ENCODE measurements around the gene EDN1. TPM values are rescaled to one million over a fixed set of nuclear protein-coding genes. Genes with fewer than 3 reads are reported as not detected.

The EDN1 gene
- total RNA-seq, 1 donor from 2014 or later = 6.8 TPM

DNA sequence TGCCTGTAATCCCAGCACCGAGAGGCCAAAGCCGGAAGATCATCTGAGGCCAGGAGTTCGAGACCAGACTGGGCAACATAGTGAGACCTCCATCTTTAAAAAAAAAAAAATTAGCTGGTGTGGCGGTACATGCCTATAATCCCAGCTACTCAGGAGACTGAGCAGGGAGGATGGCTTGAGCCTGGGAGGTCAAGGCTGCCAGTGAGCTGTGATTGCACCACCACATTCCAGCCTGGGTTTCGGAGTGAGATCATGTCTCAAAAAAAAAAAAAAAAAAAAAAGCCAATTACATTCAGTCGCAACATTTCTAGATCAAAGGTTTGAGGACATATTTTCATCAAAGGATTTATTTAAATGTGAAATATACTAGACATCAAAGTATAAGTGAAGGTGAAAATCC, 32.0 kb upstream of the EDN1 start:
- H3K9me3 ChIP-seq (ENCODE audit: control insufficient read depth in 3 of 3, low read length in 3 of 3) = no peaks in the 10 kb centered on the region
- no peak overlapping the region for H3K9ac ChIP-seq (ENCODE audit: low read depth in 1 of 3, low read length in 3 of 3)
- no peaks in the 10 kb centered on the region for H3K4me1 ChIP-seq (ENCODE audit: control insufficient read depth in 3 of 3, insufficient read depth in 3 of 3, low read length in 3 of 3)
- H3K27ac ChIP-seq (ENCODE audit: low read depth, low read length) = no peak overlapping the region
- H3K36me3 ChIP-seq (ENCODE audit: control insufficient read depth in 3 of 3, insufficient read depth in 3 of 3, low read length in 3 of 3) = no peaks in the 10 kb centered on the region
- no peaks in the 10 kb centered on the region for H3K27me3 ChIP-seq (ENCODE audit: control insufficient read depth in 3 of 3, insufficient read depth in 3 of 3, low read length in 3 of 3)
- no peak overlapping the region for H3K4me3 ChIP-seq (ENCODE audit: low read length in 3 of 3)

DNA sequence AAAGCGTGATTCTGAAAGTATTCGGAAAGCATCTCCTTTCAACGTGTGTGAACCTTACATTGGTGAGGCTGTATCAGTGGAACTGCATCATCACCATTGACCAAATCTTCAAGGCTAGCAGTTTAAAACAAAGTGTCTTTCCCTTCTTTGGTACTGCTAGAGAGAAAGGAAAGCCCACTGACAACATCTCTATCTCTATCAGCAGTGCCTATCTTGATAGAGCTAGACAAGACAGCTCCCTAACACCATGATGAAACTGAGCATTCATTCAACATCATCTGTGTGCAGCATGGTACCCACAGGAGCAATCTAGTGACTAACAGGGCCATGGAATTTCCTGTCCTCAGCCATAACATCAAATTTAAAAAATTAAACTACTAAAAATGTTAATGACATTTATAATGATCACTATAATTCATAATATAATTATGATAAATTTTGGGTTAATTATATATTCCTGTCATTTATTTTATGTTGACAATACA, 31.5 kb upstream of the EDN1 start:
- Histone ChIP-seq H3K4me1 (ENCODE audit: control insufficient read depth in 3 of 3, insufficient read depth in 3 of 3, low read length in 3 of 3) (no peaks in the 10 kb centered on the region), H3K36me3 (ENCODE audit: control insufficient read depth in 3 of 3, insufficient read depth in 3 of 3, low read length in 3 of 3) (no peaks in the 10 kb centered on the region), H3K4me3 (ENCODE audit: low read length in 3 of 3) (no peak overlapping the region), H3K9ac (ENCODE audit: low read depth in 1 of 3, low read length in 3 of 3) (no peak overlapping the region), H3K27ac (ENCODE audit: low read depth, low read length) (no peak overlapping the region), H3K27me3 (ENCODE audit: control insufficient read depth in 3 of 3, insufficient read depth in 3 of 3, low read length in 3 of 3) (no peaks in the 10 kb centered on the region), H3K9me3 (ENCODE audit: control insufficient read depth in 3 of 3, low read length in 3 of 3) (no peaks in the 10 kb centered on the region)

DNA sequence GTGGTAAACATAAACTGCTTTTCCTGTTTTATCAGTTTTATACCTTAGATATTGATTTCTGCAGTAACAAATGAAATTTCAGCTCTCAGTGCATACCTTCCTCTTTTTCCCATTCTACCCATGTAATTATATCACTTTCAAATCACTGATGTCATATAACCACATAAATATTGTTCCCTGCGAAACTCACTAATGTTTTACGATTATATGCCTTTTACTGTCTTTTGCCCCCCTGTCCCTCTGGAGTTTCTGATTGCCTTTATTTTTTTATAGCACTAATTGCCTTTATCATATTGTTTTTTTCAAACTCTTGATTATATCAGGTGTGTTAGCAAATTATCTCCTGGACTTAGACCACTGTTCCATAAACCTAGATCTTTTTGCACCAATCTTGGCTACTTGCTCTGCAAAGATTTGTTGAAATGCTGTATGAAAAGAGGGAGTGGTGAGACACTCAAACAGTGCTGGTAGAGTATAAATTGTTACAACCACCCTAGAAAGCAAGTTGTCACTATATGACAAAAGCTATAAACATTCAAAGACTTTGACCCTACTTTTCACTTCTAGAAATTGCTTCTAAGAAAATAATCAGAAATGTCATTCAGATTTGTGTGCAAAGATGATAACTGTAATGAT, 29.6 kb upstream of the EDN1 start:
- H3K4me1 ChIP-seq (ENCODE audit: control insufficient read depth in 3 of 3, insufficient read depth in 3 of 3, low read length in 3 of 3) = no peaks in the 10 kb centered on the region
- H3K27me3 ChIP-seq (ENCODE audit: control insufficient read depth in 3 of 3, insufficient read depth in 3 of 3, low read length in 3 of 3) = no peaks in the 10 kb centered on the region
- no peak overlapping the region for H3K27ac ChIP-seq (ENCODE audit: low read depth, low read length)
- no peak overlapping the region for H3K9ac ChIP-seq (ENCODE audit: low read depth in 1 of 3, low read length in 3 of 3)
- H3K9me3 ChIP-seq (ENCODE audit: control insufficient read depth in 3 of 3, low read length in 3 of 3) = no peaks in the 10 kb centered on the region
- no peaks in the 10 kb centered on the region for H3K36me3 ChIP-seq (ENCODE audit: control insufficient read depth in 3 of 3, insufficient read depth in 3 of 3, low read length in 3 of 3)
- H3K4me3 ChIP-seq (ENCODE audit: low read length in 3 of 3) = no peak overlapping the region

DNA sequence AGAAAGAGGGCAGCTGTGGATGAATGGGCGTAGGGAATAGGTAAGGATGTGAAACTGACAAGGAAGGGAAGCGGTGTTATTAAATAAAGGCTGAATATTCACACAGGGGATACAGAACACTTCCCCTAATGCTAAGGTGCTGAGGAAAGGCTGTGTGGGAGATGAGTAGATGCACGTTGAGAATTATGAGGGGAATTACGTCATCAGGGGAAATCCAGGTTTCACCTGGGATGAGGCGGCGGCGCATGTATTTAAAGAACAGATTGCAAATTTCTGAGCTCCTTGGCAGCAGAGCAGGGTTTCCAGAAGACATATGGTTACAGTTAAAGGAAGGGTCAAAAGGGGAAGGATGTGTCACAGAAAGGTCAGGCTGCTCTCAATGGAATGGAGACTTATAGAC, 28.7 kb upstream of the EDN1 start:
- H3K4me1 ChIP-seq (ENCODE audit: control insufficient read depth in 3 of 3, insufficient read depth in 3 of 3, low read length in 3 of 3) = no peaks in the 10 kb centered on the region
- H3K4me3 ChIP-seq (ENCODE audit: low read length in 3 of 3) = no peak overlapping the region
- no peak overlapping the region for H3K9ac ChIP-seq (ENCODE audit: low read depth in 1 of 3, low read length in 3 of 3)
- H3K27me3 ChIP-seq (ENCODE audit: control insufficient read depth in 3 of 3, insufficient read depth in 3 of 3, low read length in 3 of 3) = no peaks in the 10 kb centered on the region
- no peak overlapping the region for H3K27ac ChIP-seq (ENCODE audit: low read depth, low read length)
- H3K36me3 ChIP-seq (ENCODE audit: control insufficient read depth in 3 of 3, insufficient read depth in 3 of 3, low read length in 3 of 3) = no peaks in the 10 kb centered on the region
- no peaks in the 10 kb centered on the region for H3K9me3 ChIP-seq (ENCODE audit: control insufficient read depth in 3 of 3, low read length in 3 of 3)

DNA sequence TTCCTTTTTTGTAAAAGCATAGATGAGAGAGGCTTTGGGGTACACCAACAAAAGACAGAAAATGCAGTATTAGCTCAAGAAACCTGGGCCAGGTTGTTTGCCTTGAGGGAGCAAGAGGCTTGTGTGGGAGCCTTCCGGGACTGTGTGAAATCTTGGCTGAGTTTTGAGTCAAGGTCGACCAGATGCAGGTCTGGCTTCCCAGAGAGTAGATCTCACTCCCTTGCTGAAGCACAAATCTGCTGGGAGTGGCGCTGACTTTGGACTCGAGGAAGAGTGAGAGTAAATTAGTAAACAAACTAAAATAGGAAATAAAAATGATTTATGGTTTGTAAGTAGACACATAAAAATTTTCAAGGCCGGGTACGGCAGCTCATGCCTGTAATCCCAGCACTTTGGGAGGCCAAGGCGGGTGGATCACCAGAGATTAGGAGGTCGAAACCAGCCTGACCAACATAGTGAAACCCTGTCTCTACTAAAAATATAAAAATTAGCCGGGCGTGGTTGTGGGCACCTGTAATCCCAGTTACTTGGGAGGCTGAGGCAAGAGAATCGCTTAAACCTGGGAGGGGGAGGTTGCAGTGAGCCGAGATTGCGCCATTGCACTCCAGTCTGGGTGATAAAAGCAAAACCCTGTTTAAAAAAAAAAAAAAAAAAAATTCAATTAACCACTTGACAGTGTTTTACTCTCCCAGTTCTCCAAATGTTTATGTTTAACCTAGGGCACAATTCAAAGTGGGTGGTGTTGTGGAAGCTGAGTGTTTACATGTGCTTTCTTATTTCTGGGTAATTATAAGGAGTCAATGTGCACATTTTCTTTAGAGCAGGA, 27.7 kb upstream of the EDN1 start:
- Histone ChIP-seq H3K4me1 (ENCODE audit: control insufficient read depth in 3 of 3, insufficient read depth in 3 of 3, low read length in 3 of 3) (no peaks in the 10 kb centered on the region), H3K27me3 (ENCODE audit: control insufficient read depth in 3 of 3, insufficient read depth in 3 of 3, low read length in 3 of 3) (no peaks in the 10 kb centered on the region), H3K27ac (ENCODE audit: low read depth, low read length) (no peak overlapping the region), H3K9me3 (ENCODE audit: control insufficient read depth in 3 of 3, low read length in 3 of 3) (no peaks in the 10 kb centered on the region), H3K9ac (ENCODE audit: low read depth in 1 of 3, low read length in 3 of 3) (no peak overlapping the region), H3K36me3 (ENCODE audit: control insufficient read depth in 3 of 3, insufficient read depth in 3 of 3, low read length in 3 of 3) (no peaks in the 10 kb centered on the region), H3K4me3 (ENCODE audit: low read length in 3 of 3) (no peak overlapping the region)

DNA sequence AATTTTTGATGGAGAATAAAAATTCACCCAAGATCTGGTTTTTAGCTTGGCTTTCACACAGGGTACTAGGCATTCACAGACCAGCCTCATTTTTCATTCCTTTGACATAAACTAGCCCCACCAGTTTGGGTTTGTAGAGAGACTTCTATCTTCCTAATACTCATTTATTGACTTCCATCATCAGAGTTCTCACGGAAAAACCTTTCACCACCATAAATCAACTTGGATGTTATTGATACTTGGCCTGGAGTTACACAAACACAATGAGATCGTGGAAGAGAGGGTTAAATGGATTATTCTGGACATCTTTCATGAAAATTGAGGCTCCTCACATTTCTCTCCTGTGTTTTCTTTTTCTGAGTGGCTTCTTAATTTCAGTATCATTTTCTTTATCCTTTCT, 26.8 kb upstream of the EDN1 start:
- no peaks in the 10 kb centered on the region for H3K27me3 ChIP-seq (ENCODE audit: control insufficient read depth in 3 of 3, insufficient read depth in 3 of 3, low read length in 3 of 3)
- no peak overlapping the region for H3K27ac ChIP-seq (ENCODE audit: low read depth, low read length)
- H3K9me3 ChIP-seq (ENCODE audit: control insufficient read depth in 3 of 3, low read length in 3 of 3) = no peaks in the 10 kb centered on the region
- no peak overlapping the region for H3K4me3 ChIP-seq (ENCODE audit: low read length in 3 of 3)
- H3K9ac ChIP-seq (ENCODE audit: low read depth in 1 of 3, low read length in 3 of 3) = no peak overlapping the region
- H3K36me3 ChIP-seq (ENCODE audit: control insufficient read depth in 3 of 3, insufficient read depth in 3 of 3, low read length in 3 of 3) = no peaks in the 10 kb centered on the region
- no peaks in the 10 kb centered on the region for H3K4me1 ChIP-seq (ENCODE audit: control insufficient read depth in 3 of 3, insufficient read depth in 3 of 3, low read length in 3 of 3)

DNA sequence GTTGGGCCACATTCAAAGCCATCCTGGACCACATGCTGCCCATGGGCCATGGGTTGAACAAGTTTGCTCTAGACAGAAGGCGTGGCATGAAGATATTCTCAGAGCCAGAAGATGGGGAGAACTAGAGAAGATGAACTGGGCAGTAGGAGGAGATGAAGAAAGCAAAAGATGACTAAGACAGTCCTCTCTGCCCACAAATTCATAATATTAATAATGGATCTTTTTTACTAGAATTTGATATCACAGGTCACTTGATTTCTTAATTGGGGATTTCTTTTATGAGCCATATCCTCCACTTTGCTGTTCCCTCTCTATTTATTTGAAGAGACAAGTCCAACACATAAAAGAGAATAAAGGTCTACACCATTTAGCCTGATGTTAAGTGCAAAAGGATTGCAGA, 25.5 kb upstream of the EDN1 start:
- Histone ChIP-seq H3K9ac (ENCODE audit: low read depth in 1 of 3, low read length in 3 of 3) (no peak overlapping the region), H3K4me1 (ENCODE audit: control insufficient read depth in 3 of 3, insufficient read depth in 3 of 3, low read length in 3 of 3) (no peaks in the 10 kb centered on the region), H3K27ac (ENCODE audit: low read depth, low read length) (no peak overlapping the region), H3K27me3 (ENCODE audit: control insufficient read depth in 3 of 3, insufficient read depth in 3 of 3, low read length in 3 of 3) (no peaks in the 10 kb centered on the region), H3K9me3 (ENCODE audit: control insufficient read depth in 3 of 3, low read length in 3 of 3) (no peaks in the 10 kb centered on the region), H3K4me3 (ENCODE audit: low read length in 3 of 3) (no peak overlapping the region), H3K36me3 (ENCODE audit: control insufficient read depth in 3 of 3, insufficient read depth in 3 of 3, low read length in 3 of 3) (no peaks in the 10 kb centered on the region)

DNA sequence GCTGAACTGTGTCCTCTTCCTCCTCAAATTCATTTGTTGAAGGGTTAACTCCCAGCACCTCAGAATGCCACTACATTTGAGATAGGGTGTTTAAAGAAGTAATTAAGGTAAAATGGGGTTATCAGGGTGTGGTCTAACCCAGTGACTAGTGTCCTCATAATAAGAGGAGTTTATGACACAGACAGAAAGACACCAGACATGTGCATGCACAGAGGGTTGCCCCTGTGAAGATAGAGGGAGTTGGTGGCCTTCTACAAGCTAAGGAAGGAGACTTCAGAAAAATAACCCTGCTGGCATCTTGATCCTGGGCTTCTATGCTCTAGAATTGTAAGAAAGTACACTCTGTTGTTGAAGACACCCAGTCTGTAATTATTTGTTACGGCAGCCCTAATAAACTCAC, 24.9 kb upstream of the EDN1 start:
- Histone ChIP-seq H3K36me3 (ENCODE audit: control insufficient read depth in 3 of 3, insufficient read depth in 3 of 3, low read length in 3 of 3) (no peaks in the 10 kb centered on the region), H3K4me1 (ENCODE audit: control insufficient read depth in 3 of 3, insufficient read depth in 3 of 3, low read length in 3 of 3) (no peaks in the 10 kb centered on the region), H3K9me3 (ENCODE audit: control insufficient read depth in 3 of 3, low read length in 3 of 3) (no peaks in the 10 kb centered on the region), H3K27ac (ENCODE audit: low read depth, low read length) (no peak overlapping the region), H3K27me3 (ENCODE audit: control insufficient read depth in 3 of 3, insufficient read depth in 3 of 3, low read length in 3 of 3) (no peaks in the 10 kb centered on the region), H3K4me3 (ENCODE audit: low read length in 3 of 3) (no peak overlapping the region), H3K9ac (ENCODE audit: low read depth in 1 of 3, low read length in 3 of 3) (no peak overlapping the region)

DNA sequence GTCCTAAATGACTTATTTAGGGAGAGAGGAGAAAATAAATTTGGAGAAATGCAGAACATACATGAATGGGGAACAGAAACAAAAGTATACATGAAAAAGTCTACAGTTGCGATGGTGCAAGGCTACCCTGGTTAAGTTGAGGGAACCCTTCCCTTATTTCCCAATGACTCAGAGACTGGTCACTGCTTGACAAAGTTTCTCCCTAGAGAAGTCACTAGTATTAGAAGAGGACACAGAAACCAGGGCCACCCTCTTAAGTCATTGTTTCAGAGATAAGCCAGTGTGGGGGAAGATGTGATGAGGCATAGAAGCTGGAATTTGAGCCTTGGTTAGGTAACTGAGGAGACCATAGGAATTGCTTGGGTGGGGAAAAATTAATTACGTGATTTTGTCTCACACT, 24.4 kb upstream of the EDN1 start:
- Histone ChIP-seq H3K4me1 (ENCODE audit: control insufficient read depth in 3 of 3, insufficient read depth in 3 of 3, low read length in 3 of 3) (no peaks in the 10 kb centered on the region), H3K36me3 (ENCODE audit: control insufficient read depth in 3 of 3, insufficient read depth in 3 of 3, low read length in 3 of 3) (no peaks in the 10 kb centered on the region), H3K9ac (ENCODE audit: low read depth in 1 of 3, low read length in 3 of 3) (no peak overlapping the region), H3K27me3 (ENCODE audit: control insufficient read depth in 3 of 3, insufficient read depth in 3 of 3, low read length in 3 of 3) (no peaks in the 10 kb centered on the region), H3K9me3 (ENCODE audit: control insufficient read depth in 3 of 3, low read length in 3 of 3) (no peaks in the 10 kb centered on the region), H3K27ac (ENCODE audit: low read depth, low read length) (no peak overlapping the region), H3K4me3 (ENCODE audit: low read length in 3 of 3) (no peak overlapping the region)

DNA sequence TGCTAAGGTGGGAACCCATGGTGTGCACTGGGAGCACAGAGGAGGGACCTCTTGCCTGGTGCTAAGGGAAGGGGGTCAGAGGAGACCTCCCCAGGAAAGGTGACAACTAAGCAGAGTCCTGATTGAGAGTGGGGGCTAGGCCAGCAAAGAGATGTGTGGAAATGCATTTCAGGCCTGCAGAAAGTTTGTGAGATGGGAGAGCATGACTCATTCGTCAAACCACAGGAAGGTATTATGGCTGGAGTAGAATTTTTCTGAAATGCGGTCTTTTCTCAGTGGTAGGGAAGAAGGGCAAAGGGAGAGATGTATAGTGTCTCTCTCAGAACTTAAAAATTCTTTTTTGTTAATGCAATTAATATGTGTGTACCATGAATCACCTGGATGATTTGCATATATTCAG, 23.6 kb upstream of the EDN1 start:
- no peak overlapping the region for H3K9ac ChIP-seq (ENCODE audit: low read depth in 1 of 3, low read length in 3 of 3)
- H3K36me3 ChIP-seq (ENCODE audit: control insufficient read depth in 3 of 3, insufficient read depth in 3 of 3, low read length in 3 of 3) = no peaks in the 10 kb centered on the region

More for the DNA sequence above, 23.6 kb upstream of the EDN1 start:
- Histone ChIP-seq H3K9me3 (ENCODE audit: control insufficient read depth in 3 of 3, low read length in 3 of 3) (no peaks in the 10 kb centered on the region), H3K4me3 (ENCODE audit: low read length in 3 of 3) (no peak overlapping the region), H3K27me3 (ENCODE audit: control insufficient read depth in 3 of 3, insufficient read depth in 3 of 3, low read length in 3 of 3) (no peaks in the 10 kb centered on the region), H3K27ac (ENCODE audit: low read depth, low read length) (no peak overlapping the region), H3K4me1 (ENCODE audit: control insufficient read depth in 3 of 3, insufficient read depth in 3 of 3, low read length in 3 of 3) (no peaks in the 10 kb centered on the region)
